Common myeloid progenitor, CD34-positive (primary cell): Measurements from ENCODE around the gene RAB3IP.

Experiments
- CTCF ChIA-PET: fragments of 350-600 bp; sonication (Branson Sonifier 250); formaldehyde crosslinking; loops from one replicate; lab custom pipeline; 2021; ENCODE audit warnings: antibody characterized with exemption; lab: Charles Lee
- POLR2A ChIA-PET: fragments of 350-600 bp; sonication (Branson Sonifier 250); formaldehyde crosslinking; loops from one replicate; lab custom pipeline; 2021; ENCODE audit warnings: antibody characterized with exemption; lab: Charles Lee
- DNase-seq, 3 donors: peaks; one replicate each; pipeline versions ENCODE4 v3.0.0 to v3.0.0-alpha.2; 2013
- H3K27ac ChIP-seq, 2 experiments: 1 replicate in 1 of 2; 2 replicates in 1 of 2; pipeline ENCODE4 v1.7.0; 2013; ENCODE audit warnings: inconsistent platforms in 2 of 2, low read length in 2 of 2, mild to moderate bottlenecking in 2 of 2, low read depth in 1 of 2, moderate library complexity in 1 of 2; ENCODE audit not compliant: severe bottlenecking in 2 of 2, insufficient read depth in 1 of 2, poor library complexity in 1 of 2
- H3K27me3 ChIP-seq, 5 experiments: replicated peaks in 2 of 5; 1 replicate in 3 of 5; 2 replicates in 2 of 5; pipeline versions ENCODE4 v1.6.1 to v1.7.0; 2013; ENCODE audit warnings: low read length in 4 of 5, mild to moderate bottlenecking in 2 of 5, moderate library complexity in 2 of 5, inconsistent platforms in 1 of 5; ENCODE audit not compliant: insufficient read depth in 5 of 5, control insufficient read depth in 4 of 5
- H3K36me3 ChIP-seq, 4 experiments: 1 replicate in 2 of 4; 2 replicates in 2 of 4; pipeline versions ENCODE4 v1.6.1 to v1.7.0; 2013; ENCODE audit warnings: low read length in 3 of 4, control low read depth in 1 of 4, mild to moderate bottlenecking in 1 of 4; ENCODE audit not compliant: control insufficient read depth in 4 of 4, insufficient read depth in 4 of 4
- H3K4me1 ChIP-seq, 4 experiments: 1 replicate in 3 of 4; 2 replicates in 1 of 4; pipeline versions ENCODE4 v1.6.1 to v1.7.1; 2013; ENCODE audit warnings: low read length in 3 of 4, mild to moderate bottlenecking in 3 of 4, control low read depth in 1 of 4, inconsistent platforms in 1 of 4, moderate library complexity in 1 of 4; ENCODE audit not compliant: control insufficient read depth in 4 of 4, insufficient read depth in 4 of 4; ENCODE audit errors: control extremely low read depth in 1 of 4
- H3K4me3 ChIP-seq, 7 experiments: 1 replicate in 4 of 7; 2 replicates in 3 of 7; pipeline versions ENCODE4 v1.5.1 to v1.7.0; 2013; ENCODE audit warnings: mild to moderate bottlenecking in 7 of 7, low read length in 6 of 7, moderate library complexity in 6 of 7, inconsistent platforms in 2 of 7, low read depth in 2 of 7, control low read depth in 1 of 7; ENCODE audit not compliant: insufficient read depth in 4 of 7, control insufficient read depth in 1 of 7; ENCODE audit errors: extremely low read depth in 1 of 7
- H3K9me3 ChIP-seq, 5 experiments: 1 replicate in 4 of 5; 2 replicates in 1 of 5; pipeline versions ENCODE4 v1.6.1 to v1.7.1; 2013; ENCODE audit warnings: low read length in 4 of 5, mild to moderate bottlenecking in 2 of 5, inconsistent platforms in 1 of 5, low read depth in 1 of 5, moderate library complexity in 1 of 5; ENCODE audit not compliant: control insufficient read depth in 4 of 5, insufficient read depth in 2 of 5; ENCODE audit errors: control extremely low read depth in 1 of 5
- WGBS: methylation state at CpG from one replicate; pipeline ENCODE4 v1.1.5; 2013; ENCODE audit not compliant: insufficient coverage; 5-methylcytosine and 5-hydroxymethylcytosine counted together

The RAB3IP gene

GRCh38 chr12:69821456-69822159 is 82.9 kb downstream of the RAB3IP start:
- Histone ChIP-seq H3K36me3 (peaks cover 0 to 2% (median 0%) of the 10 kb centered on the region in 4 experiments), H3K27me3 (peaks cover 0 to 1% (median 0%) of the 10 kb centered on the region in 5 experiments), H3K4me3 (no peak overlapping the region), H3K4me1 (peaks cover 0 to 9% (median 2%) of the 10 kb centered on the region in 4 experiments), H3K27ac (no peak overlapping the region), H3K9me3 (no peaks in the 10 kb centered on the region)
- 54% methylated on average over 6 of the region's 8 CpGs for WGBS
- POLR2A ChIA-PET: no interaction called here
- CTCF ChIA-PET: no interaction called here
- DNase-seq: peak; percentile 31 to 69 (median 63)

- no peaks in the 10 kb centered on the region for H3K9me3 ChIP-seq
- WGBS: 79% methylated on average over 2 of the region's 3 CpGs
- H3K27ac ChIP-seq: no peak overlapping the region
- H3K36me3 ChIP-seq: no peaks in the 10 kb centered on the region
- peaks cover 0 to 1% (median 0%) of the 10 kb centered on the region in 5 experiments for H3K27me3 ChIP-seq
- no peak overlapping the region for H3K4me3 ChIP-seq
- DNase-seq: no peak
- POLR2A ChIA-PET: no interaction called here
- CTCF ChIA-PET: interaction anchor here (0.6 kb wide), 1 partner anchor 1022 kb away, joined by 4 read pairs; no protein-coding TSS in a partner anchor
- peaks cover 0 to 9% (median 2%) of the 10 kb centered on the region in 4 experiments for H3K4me1 ChIP-seq
These were observed 83.7 kb downstream of the RAB3IP start for GRCh38 chr12:69822201-69822860.

GRCh38 chr12:69824028-69824427 is 85.4 kb downstream of the RAB3IP start:
- ChIA-PET CTCF (no interaction called here), POLR2A (no interaction called here)
- DNase-seq: no peak
- Histone ChIP-seq H3K4me3 (no peak overlapping the region), H3K36me3 (no peaks in the 10 kb centered on the region), H3K4me1 (peaks cover 0 to 9% (median 4%) of the 10 kb centered on the region in 4 experiments), H3K27ac (no peak overlapping the region), H3K27me3 (peaks cover 0 to 1% (median 0%) of the 10 kb centered on the region in 5 experiments), H3K9me3 (no peaks in the 10 kb centered on the region)

- Histone ChIP-seq H3K27me3 (peaks cover 0 to 2% (median 0%) of the 10 kb centered on the region in 5 experiments), H3K4me1 (peaks cover 0 to 9% (median 4%) of the 10 kb centered on the region in 4 experiments), H3K9me3 (no peaks in the 10 kb centered on the region), H3K27ac (no peak within 1 kb of the TSS), H3K4me3 (no peak within 1 kb of the TSS), H3K36me3 (no peaks in the 10 kb centered on the region)
- ChIA-PET CTCF (no interaction called here), POLR2A (no interaction called here)
- DNase-seq: no peak
- WGBS: 96% methylated on average over 4 of the region's 5 CpGs
These were observed 86.4 kb downstream of the RAB3IP start, which contains the start of gene MYRFL for GRCh38 chr12:69824966-69825560. TSS of gene MYRFL (plus strand) at chr12:69825227. CDS start at chr12:69825518, 291 bp downstream.

- WGBS: 90% methylated on average over 4 of the region's 5 CpGs
- CTCF ChIA-PET: no interaction called here
- Histone ChIP-seq H3K27me3 (peaks cover 0 to 2% (median 0%) of the 10 kb centered on the region in 5 experiments), H3K9me3 (no peaks in the 10 kb centered on the region), H3K36me3 (no peaks in the 10 kb centered on the region), H3K4me1 (peaks cover 0 to 4% (median 0%) of the 10 kb centered on the region in 4 experiments), H3K4me3 (no peak overlapping the region), H3K27ac (no peak overlapping the region)
- no peak for DNase-seq
- POLR2A ChIA-PET: no interaction called here
These were observed 90.2 kb downstream of the RAB3IP start for GRCh38 chr12:69828897-69829296.

GRCh38 chr12:69833696-69834095 is 95.0 kb downstream of the RAB3IP start:
- H3K4me1 ChIP-seq: peaks cover 0 to 4% (median 0%) of the 10 kb centered on the region in 4 experiments
- POLR2A ChIA-PET: no interaction called here
- DNase-seq: no peak
- H3K4me3 ChIP-seq: no peak overlapping the region
- H3K9me3 ChIP-seq: no peaks in the 10 kb centered on the region
- no peaks in the 10 kb centered on the region for H3K36me3 ChIP-seq
- CTCF ChIA-PET: no interaction called here
- H3K27ac ChIP-seq: no peak overlapping the region
- no CpG with 5 or more reads among the region's 2 CpGs for WGBS
- H3K27me3 ChIP-seq: peaks cover 0 to 3% (median 0%) of the 10 kb centered on the region in 5 experiments

GRCh38 chr12:69834147-69834546 is 95.5 kb downstream of the RAB3IP start:
- CTCF ChIA-PET: no interaction called here
- POLR2A ChIA-PET: no interaction called here
- Histone ChIP-seq H3K4me3 (no peak overlapping the region), H3K36me3 (no peaks in the 10 kb centered on the region), H3K4me1 (peaks cover 0 to under 1% (median 0%) of the 10 kb centered on the region in 4 experiments), H3K27ac (no peak overlapping the region), H3K27me3 (peaks cover 0 to 3% (median 0%) of the 10 kb centered on the region in 5 experiments), H3K9me3 (no peaks in the 10 kb centered on the region)
- WGBS: 100% methylated on average over 1 of the region's 2 CpGs
- no peak for DNase-seq
